Central memory CD8-positive, alpha-beta T cell (primary cell): ENCODE measurements around the gene UMOD.
"Not testable (repeated sequence)": the region's sequence is repeated elsewhere in the genome, so short reads cannot be mapped to it uniquely, and the experiment has no call there.

ENCODE experiments used
- ATAC-seq: fragments of 150-1000 bp; cut with Tn5 transposase; replicated peaks from 2 replicates; pipeline ENCODE4 v1.10.0; 2022; ENCODE audit warnings: mild to moderate bottlenecking, moderate FRiP score, moderate number of reproducible peaks; ENCODE audit not compliant: poor library complexity, severe bottlenecking; ENCODE audit errors: extremely low read depth
- DNase-seq, 2 donors: peaks; one replicate each; pipeline ENCODE4 v3.0.0; 2021; ENCODE audit warnings: low spot score in 2 of 2
- H3K27ac Mint-ChIP-seq: one replicate; pipeline ENCODE4 v1.8.0; 2022; ENCODE audit warnings: low read depth, mild to moderate bottlenecking, moderate library complexity, mixed read lengths
- H3K27me3 Mint-ChIP-seq: one replicate; pipeline ENCODE4 v1.8.0; 2022; ENCODE audit warnings: mixed read lengths
- H3K36me3 Mint-ChIP-seq: one replicate; pipeline ENCODE4 v1.8.0; 2022; ENCODE audit warnings: mild to moderate bottlenecking, moderate library complexity, mixed read lengths; ENCODE audit not compliant: insufficient read depth
- H3K4me1 Mint-ChIP-seq: one replicate; pipeline ENCODE4 v1.8.0; 2022; ENCODE audit warnings: mixed read lengths
- H3K4me3 Mint-ChIP-seq: one replicate; pipeline ENCODE4 v1.8.0; 2022; ENCODE audit warnings: mild to moderate bottlenecking, moderate library complexity, mixed read lengths
- H3K9me3 Mint-ChIP-seq: one replicate; pipeline ENCODE4 v1.8.0; 2022; ENCODE audit warnings: mixed read lengths

The UMOD gene

DNA sequence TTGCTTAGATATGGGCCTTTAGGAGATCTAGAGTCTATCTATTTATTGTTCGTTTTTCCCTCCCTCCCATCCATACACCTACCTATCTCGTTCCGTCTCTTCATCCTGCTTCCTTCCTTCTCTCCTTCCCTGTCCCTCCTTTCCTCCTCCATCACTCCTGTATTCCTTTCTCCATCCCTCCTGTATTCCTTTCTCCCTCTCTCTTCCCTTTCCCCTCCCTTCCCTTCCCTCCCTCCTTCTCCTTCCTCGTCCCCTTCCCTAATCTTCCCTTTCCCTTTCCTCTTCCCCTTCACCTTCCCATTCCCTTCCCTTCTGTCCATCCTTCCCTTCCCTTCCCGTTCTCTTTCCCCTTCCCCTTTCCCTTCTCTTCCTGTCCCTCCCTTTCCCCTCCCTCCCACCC, 35.8 kb downstream of the UMOD start:
- no peaks in the 10 kb centered on the region for H3K27me3 Mint-ChIP-seq
- ATAC-seq (no peak), DNase-seq (no peak)
- no peak overlapping the region for H3K4me3 Mint-ChIP-seq
- no peaks in the 10 kb centered on the region for H3K36me3 Mint-ChIP-seq
- no peaks in the 10 kb centered on the region for H3K4me1 Mint-ChIP-seq
- H3K27ac Mint-ChIP-seq = no peak overlapping the region
- peaks cover 5% of the 10 kb centered on the region for H3K9me3 Mint-ChIP-seq

DNA sequence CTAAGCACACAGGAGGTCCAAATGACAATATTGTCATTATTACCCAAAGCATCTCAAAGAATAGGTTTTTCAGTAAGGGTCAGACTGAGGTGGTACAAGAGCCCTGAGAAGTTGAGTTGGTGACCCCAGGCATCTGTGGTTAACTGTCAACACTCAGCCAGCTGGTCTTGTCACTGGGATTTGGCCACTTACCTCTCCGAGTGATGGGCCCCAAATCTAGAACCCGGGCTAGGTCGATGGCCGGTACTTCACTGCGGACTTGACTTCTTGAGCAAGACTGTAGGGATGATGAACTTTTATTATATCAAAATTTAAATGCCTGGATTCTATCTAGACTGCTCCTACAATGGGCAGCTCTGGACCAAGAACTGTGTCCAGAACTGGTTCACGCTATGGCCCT, 36.8 kb downstream of the UMOD start:
- Mint-ChIP-seq H3K4me3 (no peak overlapping the region), H3K27me3 (no peaks in the 10 kb centered on the region), H3K36me3 (no peaks in the 10 kb centered on the region), H3K27ac (no peak overlapping the region), H3K9me3 (peaks cover 5% of the 10 kb centered on the region), H3K4me1 (no peaks in the 10 kb centered on the region)
- DNase-seq (no peak), ATAC-seq (no peak)

DNA sequence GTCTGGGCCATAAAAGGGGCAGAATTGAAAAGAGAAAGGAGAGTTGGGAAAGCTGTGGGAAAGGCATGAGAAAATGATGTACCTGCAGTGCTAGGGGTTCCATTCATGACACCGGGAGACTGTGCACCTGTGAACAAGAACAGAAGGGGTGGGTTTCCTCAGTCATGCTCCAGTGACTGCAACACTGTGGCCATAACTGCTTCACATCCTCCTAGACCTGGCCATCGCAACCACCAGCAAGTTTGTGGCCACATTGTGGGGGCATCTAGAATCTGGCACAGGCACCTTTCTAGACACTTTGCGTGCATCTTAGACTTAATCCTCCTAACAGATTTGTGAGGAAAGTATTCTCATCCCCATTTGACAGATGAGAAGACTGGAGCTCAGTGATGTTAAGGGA, 37.9 kb downstream of the UMOD start:
- Mint-ChIP-seq H3K27me3 (no peaks in the 10 kb centered on the region), H3K4me3 (no peak overlapping the region), H3K9me3 (peaks cover 5% of the 10 kb centered on the region), H3K36me3 (no peaks in the 10 kb centered on the region), H3K4me1 (no peaks in the 10 kb centered on the region), H3K27ac (no peak overlapping the region)
- DNase-seq (no peak), ATAC-seq (no peak)

DNA sequence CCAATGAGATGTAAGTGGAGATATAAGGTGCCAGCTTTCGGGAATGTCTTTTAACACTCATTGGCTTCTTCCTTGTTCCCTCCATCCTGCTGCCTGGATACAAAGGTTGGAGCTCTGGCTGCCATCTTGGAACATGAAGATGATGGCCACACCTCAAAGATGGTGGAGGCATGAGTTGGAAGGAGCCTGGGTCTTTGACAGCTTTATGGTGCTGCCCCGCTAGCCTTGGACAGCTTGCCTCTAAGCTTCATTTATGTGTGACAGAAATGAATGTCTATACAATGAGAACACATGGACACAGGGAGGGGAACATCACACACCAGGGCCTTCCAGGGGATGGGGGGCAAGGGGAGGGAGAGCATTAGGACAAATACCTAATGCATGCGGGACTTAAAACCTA, 38.8 kb downstream of the UMOD start:
- H3K4me3 Mint-ChIP-seq = no peak overlapping the region
- H3K36me3 Mint-ChIP-seq = no peaks in the 10 kb centered on the region
- no peaks in the 10 kb centered on the region for H3K4me1 Mint-ChIP-seq
- no peak for ATAC-seq
- peaks cover 4% of the 10 kb centered on the region for H3K27me3 Mint-ChIP-seq
- H3K27ac Mint-ChIP-seq = no peak overlapping the region
- peaks cover 5% of the 10 kb centered on the region for H3K9me3 Mint-ChIP-seq
- no peak for DNase-seq

DNA sequence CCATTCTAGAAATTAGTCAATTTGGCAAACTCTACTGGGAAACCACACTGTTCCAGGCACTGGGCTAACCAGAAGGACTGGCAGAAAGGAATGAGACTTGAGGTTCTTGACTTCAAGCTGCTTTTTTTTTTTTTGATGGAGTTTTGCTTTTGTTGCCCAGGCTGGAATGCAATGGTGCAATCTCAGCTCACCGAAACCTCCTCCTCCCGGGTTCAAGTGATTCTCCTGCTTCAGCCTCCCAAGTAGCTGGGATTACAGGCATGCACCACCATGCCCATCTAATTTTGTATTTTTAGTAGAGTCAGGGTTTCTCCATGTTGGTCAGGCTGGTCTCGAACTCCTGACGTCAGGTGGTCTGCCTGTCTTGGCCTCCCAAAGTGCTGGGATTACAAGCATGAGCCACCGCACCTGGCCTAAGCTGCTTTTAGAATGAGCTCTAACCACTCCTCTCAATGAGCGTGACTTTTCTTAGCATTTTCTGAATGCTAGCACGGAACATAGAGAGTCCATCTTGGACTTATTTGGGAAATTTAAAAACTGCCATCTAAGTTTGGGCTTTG, 39.9 kb downstream of the UMOD start:
- not testable (repeated sequence) for H3K4me1 Mint-ChIP-seq, ATAC-seq, H3K27ac Mint-ChIP-seq, H3K4me3 Mint-ChIP-seq, H3K36me3 Mint-ChIP-seq, H3K9me3 Mint-ChIP-seq, DNase-seq
- peaks cover 10% of the 10 kb centered on the region for H3K27me3 Mint-ChIP-seq

DNA sequence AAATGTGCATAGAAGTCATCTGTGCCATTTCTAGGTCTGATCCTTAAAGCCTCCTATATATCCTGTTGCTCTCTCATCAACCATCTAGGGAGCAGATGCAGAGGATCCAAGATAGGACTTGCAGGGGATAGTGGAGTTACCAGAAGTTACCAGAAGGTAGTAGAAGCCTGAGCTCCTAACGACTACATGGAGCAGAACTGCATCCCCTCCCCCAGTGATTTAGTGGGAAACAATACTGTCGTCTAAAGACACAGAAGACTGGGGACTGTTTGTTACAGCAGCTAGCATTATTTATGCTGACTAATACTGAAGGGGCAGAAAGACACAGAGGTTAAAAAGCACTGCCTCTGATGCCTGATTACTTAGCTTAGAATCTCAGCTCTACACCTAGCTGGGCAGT, 41.0 kb downstream of the UMOD start:
- H3K4me3 Mint-ChIP-seq = no peak overlapping the region
- DNase-seq (no peak), ATAC-seq (no peak)
- no peaks in the 10 kb centered on the region for H3K4me1 Mint-ChIP-seq
- H3K9me3 Mint-ChIP-seq = peaks cover 10% of the 10 kb centered on the region
- H3K27me3 Mint-ChIP-seq = peaks cover 10% of the 10 kb centered on the region
- no peaks in the 10 kb centered on the region for H3K36me3 Mint-ChIP-seq
- H3K27ac Mint-ChIP-seq = no peak overlapping the region

DNA sequence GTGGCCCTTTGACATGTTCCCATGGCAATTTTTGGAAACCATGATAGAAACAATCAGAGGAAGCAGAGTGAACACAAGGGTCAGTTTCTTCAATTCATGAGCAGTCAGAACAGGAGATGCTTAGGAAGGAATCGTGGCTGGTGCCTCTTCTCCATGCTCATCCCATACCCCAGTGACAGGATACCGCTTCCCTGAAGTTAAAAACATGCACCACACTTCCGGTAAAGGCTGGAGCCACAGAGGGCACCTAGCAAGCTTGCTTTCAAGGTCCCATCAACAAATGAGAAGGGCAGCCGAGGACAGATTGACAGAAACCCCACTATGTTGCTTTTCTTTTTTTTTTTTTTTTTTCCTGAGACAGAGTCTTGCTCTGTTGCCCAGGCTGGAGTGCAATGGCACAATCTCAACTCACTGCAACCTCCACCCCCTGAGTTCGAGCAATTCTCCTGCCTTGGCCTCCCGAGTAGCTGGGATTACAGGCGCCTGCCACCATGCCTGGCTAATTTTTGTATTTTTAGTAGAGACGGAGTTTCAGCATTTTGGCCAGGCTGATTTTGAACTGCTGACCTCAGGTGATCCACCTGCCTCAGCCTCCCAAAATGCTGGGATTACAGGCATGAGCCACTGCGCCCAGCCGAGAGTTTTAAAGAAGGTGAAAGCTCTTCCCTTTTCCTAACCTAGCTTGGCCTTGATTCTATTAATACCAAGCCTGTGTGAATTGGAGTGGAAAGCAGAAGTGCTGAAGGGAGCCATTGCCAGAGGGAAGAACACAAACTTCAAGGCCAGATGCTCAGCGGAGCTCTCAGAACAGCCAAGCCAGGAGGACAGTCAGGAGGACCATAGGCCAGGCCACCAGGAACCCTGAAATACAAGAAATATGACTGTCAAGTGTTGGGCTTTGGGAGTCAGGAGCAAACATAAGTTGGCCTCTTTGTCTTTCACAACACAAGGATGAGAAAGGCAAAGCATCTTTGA, 41.8 kb downstream of the UMOD start:
- Mint-ChIP-seq H3K27me3 (peaks cover 10% of the 10 kb centered on the region), H3K36me3 (no peaks in the 10 kb centered on the region), H3K9me3 (peaks cover 10% of the 10 kb centered on the region), H3K27ac (no peak overlapping the region), H3K4me1 (no peaks in the 10 kb centered on the region), H3K4me3 (no peak overlapping the region)
- DNase-seq = no peak
- ATAC-seq = no peak

DNA sequence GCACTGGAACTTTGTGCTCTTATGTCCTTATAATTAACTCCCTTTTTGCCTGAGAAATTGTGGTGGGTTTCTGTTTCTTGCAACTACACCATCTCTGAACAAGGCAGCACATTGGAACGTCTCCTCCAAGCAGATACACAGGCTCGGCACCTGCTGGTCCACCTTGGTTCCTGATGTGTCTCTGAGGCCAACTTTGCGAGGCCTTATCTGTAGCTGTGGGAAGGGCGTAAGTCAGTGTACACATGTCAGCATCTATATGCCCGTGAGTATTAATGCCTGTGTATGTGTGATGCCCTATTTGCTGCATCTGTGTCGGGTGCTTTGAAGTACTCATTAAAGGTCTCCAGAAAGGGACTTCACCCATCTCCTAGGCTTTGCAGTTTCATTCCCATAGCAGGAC, 42.7 kb downstream of the UMOD start:
- Mint-ChIP-seq H3K9me3 (peaks cover 10% of the 10 kb centered on the region), H3K27ac (no peak overlapping the region), H3K36me3 (no peaks in the 10 kb centered on the region), H3K27me3 (peaks cover 10% of the 10 kb centered on the region), H3K4me1 (no peaks in the 10 kb centered on the region), H3K4me3 (no peak overlapping the region)
- no peak for ATAC-seq
- DNase-seq = no peak

DNA sequence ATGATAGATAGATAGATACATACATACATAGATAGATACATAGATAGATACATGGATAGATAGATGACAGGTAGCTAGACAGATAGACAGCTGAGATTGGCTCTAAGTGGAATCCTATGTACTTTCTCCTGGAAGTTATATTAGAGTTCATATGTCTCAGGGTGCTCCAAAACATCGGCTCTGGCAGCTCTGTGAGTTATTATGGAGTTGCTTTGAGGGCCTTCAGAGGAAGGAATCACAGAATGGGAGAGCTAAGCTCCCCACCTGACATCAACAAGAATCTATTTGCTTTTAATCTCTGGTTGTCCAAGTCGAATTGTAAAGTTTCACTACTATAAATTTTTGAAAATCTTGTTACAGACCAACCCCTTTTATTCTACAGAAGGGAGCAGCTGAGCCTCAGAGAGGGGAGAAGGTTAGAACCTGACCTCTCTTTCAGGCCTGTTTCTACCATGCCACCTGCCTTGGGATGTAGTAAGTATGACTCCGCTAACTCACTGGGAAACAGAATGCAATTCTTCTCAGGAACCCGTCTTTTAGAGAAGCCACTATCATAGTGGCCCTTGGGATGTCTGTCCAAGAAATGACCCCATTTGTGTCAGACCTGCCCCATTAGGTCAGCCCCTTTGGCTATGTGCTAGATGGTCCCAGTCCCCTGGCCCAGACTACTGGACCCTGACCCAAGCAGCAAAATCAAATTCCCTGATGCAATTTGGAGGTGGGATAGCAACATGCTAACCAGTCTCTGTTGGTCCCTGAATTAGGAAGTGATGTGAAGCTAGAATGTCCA, 43.5 kb downstream of the UMOD start:
- DNase-seq = no peak
- Mint-ChIP-seq H3K4me3 (no peak overlapping the region), H3K4me1 (no peaks in the 10 kb centered on the region), H3K27me3 (peaks cover 10% of the 10 kb centered on the region), H3K9me3 (peaks cover 10% of the 10 kb centered on the region), H3K36me3 (no peaks in the 10 kb centered on the region), H3K27ac (no peak overlapping the region)
- ATAC-seq = no peak

DNA sequence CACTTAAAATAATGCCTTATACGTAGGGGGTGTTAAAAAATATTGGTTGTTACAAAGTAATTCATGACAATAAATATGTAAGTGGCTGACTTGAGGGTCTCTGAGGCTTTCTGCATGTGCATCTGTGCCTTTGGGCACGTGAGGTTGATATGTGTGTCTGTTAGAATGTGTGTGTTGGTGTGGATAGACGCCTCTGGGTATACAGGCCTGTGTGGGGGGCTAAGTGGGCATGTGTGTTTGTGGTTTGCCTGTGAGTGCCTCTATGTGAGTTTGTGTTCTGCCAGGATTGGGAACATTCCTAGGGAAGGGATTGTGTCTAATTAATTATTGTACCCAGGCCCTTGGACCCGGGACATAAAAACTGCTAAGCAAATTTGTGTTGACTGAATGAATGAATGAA, 44.2 kb downstream of the UMOD start:
- no peak for ATAC-seq
- H3K4me3 Mint-ChIP-seq = no peak overlapping the region

DNA sequence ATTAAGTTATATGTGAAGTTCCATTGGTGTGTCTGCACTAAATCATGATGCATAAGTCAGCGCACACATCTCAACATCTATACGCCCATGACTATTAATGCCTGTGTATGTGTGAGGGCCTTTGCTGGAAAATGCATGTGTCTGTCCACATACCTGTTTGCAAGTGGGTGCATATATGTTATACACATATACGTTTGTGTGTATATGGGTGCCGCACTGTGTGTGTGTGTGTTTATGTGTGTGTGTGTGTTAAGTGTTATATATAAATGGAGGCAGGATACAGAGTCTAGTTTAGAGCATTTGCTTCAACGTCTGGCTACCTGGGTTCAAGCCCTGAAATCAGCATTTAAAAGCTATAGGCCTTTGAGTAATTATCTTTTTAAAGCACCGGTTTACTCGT, 44.7 kb downstream of the UMOD start:
- Mint-ChIP-seq H3K4me1 (no peaks in the 10 kb centered on the region), H3K9me3 (peaks cover 5% of the 10 kb centered on the region), H3K27me3 (peaks cover 10% of the 10 kb centered on the region), H3K4me3 (no peak overlapping the region), H3K36me3 (no peaks in the 10 kb centered on the region), H3K27ac (no peak overlapping the region)
- no peak for ATAC-seq
- DNase-seq = no peak

More for the DNA sequence above, 44.2 kb downstream of the UMOD start:
- no peak overlapping the region for H3K27ac Mint-ChIP-seq
- H3K4me1 Mint-ChIP-seq = no peaks in the 10 kb centered on the region
- H3K27me3 Mint-ChIP-seq = peaks cover 10% of the 10 kb centered on the region
- H3K9me3 Mint-ChIP-seq = peaks cover 9% of the 10 kb centered on the region
- DNase-seq = no peak
- no peaks in the 10 kb centered on the region for H3K36me3 Mint-ChIP-seq

DNA sequence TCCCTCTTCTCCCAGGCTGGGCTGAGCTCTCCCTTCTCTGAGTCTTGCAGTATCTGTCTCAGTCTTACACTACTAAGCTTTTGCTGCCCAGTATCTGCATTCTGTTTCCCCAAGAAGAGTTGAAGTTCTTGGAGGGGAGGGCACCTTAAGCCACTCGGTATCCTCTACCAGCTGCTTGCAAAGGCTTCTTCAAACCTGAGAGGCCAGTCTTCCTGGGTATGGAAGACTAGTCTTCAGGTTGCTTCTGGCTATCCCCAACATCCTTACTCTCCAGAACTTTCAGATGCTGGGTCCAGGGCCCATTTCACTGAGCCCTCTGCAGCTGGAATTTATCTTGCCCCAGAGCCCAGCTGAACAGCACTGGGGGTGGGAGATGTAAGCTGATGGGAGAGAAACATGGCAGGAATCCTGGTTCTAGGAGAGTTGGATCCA, 45.3 kb downstream of the UMOD start:
- Mint-ChIP-seq H3K4me3 (no peak overlapping the region), H3K9me3 (peaks cover 5% of the 10 kb centered on the region), H3K36me3 (no peaks in the 10 kb centered on the region), H3K27ac (no peak overlapping the region), H3K4me1 (no peaks in the 10 kb centered on the region), H3K27me3 (peaks cover 10% of the 10 kb centered on the region)
- DNase-seq = no peak
- ATAC-seq = no peak
